GM13976 (cell line): Measurements from ENCODE around the gene ATF6B.
"Not testable (repeated sequence)": the region's sequence is repeated elsewhere in the genome, so short reads cannot be mapped to it uniquely, and the experiment has no call there.

Experiments
- DNase-seq: peaks from one replicate; pipeline ENCODE4 v3.0.0; 2012; ENCODE audit warnings: low spot score
- CTCF ChIP-seq: IDR thresholded peaks from 2 replicates; pipeline ENCODE4 v1.5.1; 2012; ENCODE audit warnings: borderline replicate concordance, mild to moderate bottlenecking; ENCODE audit not compliant: insufficient read depth; ENCODE audit errors: extremely low read depth, missing control alignments, control extremely low read depth
- in situ Hi-C: fragments of 300-500 bp; cut with MboI; formaldehyde crosslinking; loops from one replicate; pipeline ENCODE4 v1.12.0; 2022; ENCODE audit warnings: low sequenced_read_pairs, mixed read lengths, inconsistent platforms; ENCODE audit not compliant: unreplicated experiment

The ATF6B gene

DNA sequence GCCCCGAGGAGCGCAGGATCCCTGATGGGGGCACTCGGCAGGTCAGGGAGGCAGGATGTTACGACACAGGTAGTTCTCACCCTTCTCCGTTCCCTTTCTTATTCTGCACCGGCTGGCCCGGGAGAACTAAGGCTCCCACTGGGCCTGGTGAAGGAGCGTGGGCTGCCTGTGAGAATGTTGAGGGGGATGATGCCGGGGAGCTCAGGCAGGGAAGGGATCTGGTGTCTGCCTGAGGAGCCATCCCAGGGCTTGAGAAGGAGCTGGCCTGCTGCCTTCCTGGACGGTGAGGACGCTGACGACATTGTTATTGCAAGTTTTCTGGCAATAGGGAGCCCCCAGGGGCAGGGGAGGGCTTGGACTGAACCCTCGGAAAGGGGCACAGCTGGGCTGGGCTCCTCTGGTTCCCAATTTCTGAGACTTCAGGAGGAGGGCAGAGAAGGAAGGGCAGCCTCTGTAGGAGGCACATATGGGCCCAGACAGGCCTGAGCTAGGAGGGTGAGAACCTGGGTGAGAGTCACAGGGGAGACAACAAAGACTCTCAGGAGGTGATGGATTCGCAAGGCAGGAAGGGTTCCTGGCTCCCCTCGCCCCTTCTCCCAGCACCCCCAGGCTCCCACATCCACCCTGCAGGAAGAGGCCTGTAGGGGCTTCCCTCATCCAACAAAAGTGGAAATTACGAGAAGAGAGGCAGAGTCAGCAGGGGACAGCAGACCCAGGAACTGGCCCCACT, 57.1 kb downstream of the ATF6B start:
- in situ Hi-C loops, result no loop called here
- TF ChIP-seq CTCF, result no peak
- DNase-seq, result no peak

- no peak for TF ChIP-seq CTCF
- DNase-seq, result no peak
- in situ Hi-C loops, result no loop called here
Measured at GRCh38 chr6:32069878-32070515, 58.0 kb downstream of the ATF6B start.

- in situ Hi-C loops, result no loop called here
- TF ChIP-seq CTCF, result no peak
- DNase-seq, result no peak
Measured at GRCh38 chr6:32069460-32069859, 58.6 kb downstream of the ATF6B start.

GRCh38 chr6:32068867-32069266, 59.2 kb downstream of the ATF6B start:
- no peak for DNase-seq
- no peak for TF ChIP-seq CTCF
- in situ Hi-C loops, result no loop called here

GRCh38 chr6:32068315-32068714, 59.7 kb downstream of the ATF6B start:
- in situ Hi-C loops, DNase-seq: not testable (repeated sequence)

GRCh38 chr6:32067521-32067920, 60.5 kb downstream of the ATF6B start:
- in situ Hi-C loops, DNase-seq: not testable (repeated sequence)
